H1 (cell line): ENCODE results near the gene R3HDML. TPM values are rescaled to one million over a fixed set of nuclear protein-coding genes. Genes with fewer than 3 reads are reported as not detected.

Experiments
- NANOG ChIP-seq: IDR thresholded peaks from 2 replicates; pipeline ENCODE4 v1.6.1; 2011; ENCODE audit warnings: low read length, low read depth, mild to moderate bottlenecking, inconsistent platforms; ENCODE audit not compliant: insufficient read depth, poor library complexity, severe bottlenecking
- POLR2AphosphoS5 ChIP-seq: IDR thresholded peaks from 2 replicates; pipeline ENCODE4 v1.6.1; 2011; ENCODE audit warnings: low read depth, low read length
- POU5F1 ChIP-seq: IDR thresholded peaks from 2 replicates; pipeline ENCODE4 v1.6.1; 2011; ENCODE audit warnings: low read depth, mild to moderate bottlenecking, low read length, moderate library complexity
- RXRA ChIP-seq: IDR thresholded peaks from 2 replicates; pipeline ENCODE4 v1.6.1; 2011; ENCODE audit warnings: low read depth, mild to moderate bottlenecking, low read length, moderate library complexity; ENCODE audit not compliant: insufficient read depth
- SAP30 ChIP-seq: fragments of 300-600 bp; sonication (generic); IDR thresholded peaks from 2 replicates; pipeline ENCODE4 v1.7.1; 2012; ENCODE audit warnings: low read length, moderate library complexity, mild to moderate bottlenecking, inconsistent platforms; ENCODE audit not compliant: insufficient read depth, insufficient replicate concordance
- TCF12 ChIP-seq: IDR thresholded peaks from 2 replicates; pipeline ENCODE4 v1.6.1; 2011; ENCODE audit warnings: low read depth, mild to moderate bottlenecking, low read length
- polyA plus RNA-seq, 7 experiments: library from polyadenylated mRNA; depleted of rRNA in 3 of 7; stranded (reverse) in 5 of 7; unstranded in 2 of 7; fragments of >200 nt in 5 of 7; fragments of 200-250 nt in 2 of 7; gene quantifications; 1 replicate in 5 of 7; 2 replicates in 1 of 7; 4 replicates in 1 of 7; pipeline versions ENCODE4 v1.2.1 to v1.2.3, GENCODE V29; 2011 to 2013; ENCODE audit warnings: missing spikeins in 2 of 7, mixed read lengths in 2 of 7
- total RNA-seq: library from RNA; stranded (reverse); fragmentation: NEBNext Ultra II Directional; extraction: Animal tissue kit (Norgen Biotek cat#: 25700); gene quantifications from 2 replicates; pipeline ENCODE4 v1.2.1, GENCODE V29; 2021
- TF ChIP-seq, protein P1 (sequence below): fragments of 300-600 bp; sonication (generic); IDR thresholded peaks from 2 replicates; pipeline ENCODE4 v1.7.1; 2012; ENCODE audit warnings: low read length, moderate library complexity, mild to moderate bottlenecking, inconsistent platforms; ENCODE audit not compliant: insufficient replicate concordance
- TF ChIP-seq, protein P2 (sequence below): IDR thresholded peaks from 2 replicates; pipeline ENCODE4 v1.6.1; 2011; ENCODE audit warnings: low read length, improper control_type of control experiment

R3HDML gene
- total and polyA plus RNA-seq, 2 of the 8 experiments (the other 6 are each of a cell fraction or from before 2014, with no cell fraction given) = not detected

DNA sequence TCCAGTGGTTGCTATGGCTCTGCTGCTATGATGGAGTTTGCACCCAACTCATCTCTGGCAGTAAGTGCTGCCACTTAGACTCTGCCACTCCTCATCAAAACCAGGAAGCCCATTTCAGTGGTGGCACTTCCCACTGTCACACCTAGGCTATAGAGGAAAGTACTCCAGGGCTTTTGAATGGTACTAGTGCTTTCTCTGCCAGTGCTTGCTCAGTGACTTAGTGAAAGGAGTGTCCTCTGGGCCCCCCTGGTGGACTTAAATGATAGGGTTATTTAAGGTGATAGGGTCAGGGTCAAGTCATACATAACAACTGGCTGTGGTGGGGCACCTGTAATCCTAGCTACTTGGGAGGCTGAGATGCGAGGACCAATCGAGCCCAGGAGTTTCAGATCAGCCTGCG is 48.6 kb upstream of the R3HDML start (continued):
- TF ChIP-seq, protein P1, sequence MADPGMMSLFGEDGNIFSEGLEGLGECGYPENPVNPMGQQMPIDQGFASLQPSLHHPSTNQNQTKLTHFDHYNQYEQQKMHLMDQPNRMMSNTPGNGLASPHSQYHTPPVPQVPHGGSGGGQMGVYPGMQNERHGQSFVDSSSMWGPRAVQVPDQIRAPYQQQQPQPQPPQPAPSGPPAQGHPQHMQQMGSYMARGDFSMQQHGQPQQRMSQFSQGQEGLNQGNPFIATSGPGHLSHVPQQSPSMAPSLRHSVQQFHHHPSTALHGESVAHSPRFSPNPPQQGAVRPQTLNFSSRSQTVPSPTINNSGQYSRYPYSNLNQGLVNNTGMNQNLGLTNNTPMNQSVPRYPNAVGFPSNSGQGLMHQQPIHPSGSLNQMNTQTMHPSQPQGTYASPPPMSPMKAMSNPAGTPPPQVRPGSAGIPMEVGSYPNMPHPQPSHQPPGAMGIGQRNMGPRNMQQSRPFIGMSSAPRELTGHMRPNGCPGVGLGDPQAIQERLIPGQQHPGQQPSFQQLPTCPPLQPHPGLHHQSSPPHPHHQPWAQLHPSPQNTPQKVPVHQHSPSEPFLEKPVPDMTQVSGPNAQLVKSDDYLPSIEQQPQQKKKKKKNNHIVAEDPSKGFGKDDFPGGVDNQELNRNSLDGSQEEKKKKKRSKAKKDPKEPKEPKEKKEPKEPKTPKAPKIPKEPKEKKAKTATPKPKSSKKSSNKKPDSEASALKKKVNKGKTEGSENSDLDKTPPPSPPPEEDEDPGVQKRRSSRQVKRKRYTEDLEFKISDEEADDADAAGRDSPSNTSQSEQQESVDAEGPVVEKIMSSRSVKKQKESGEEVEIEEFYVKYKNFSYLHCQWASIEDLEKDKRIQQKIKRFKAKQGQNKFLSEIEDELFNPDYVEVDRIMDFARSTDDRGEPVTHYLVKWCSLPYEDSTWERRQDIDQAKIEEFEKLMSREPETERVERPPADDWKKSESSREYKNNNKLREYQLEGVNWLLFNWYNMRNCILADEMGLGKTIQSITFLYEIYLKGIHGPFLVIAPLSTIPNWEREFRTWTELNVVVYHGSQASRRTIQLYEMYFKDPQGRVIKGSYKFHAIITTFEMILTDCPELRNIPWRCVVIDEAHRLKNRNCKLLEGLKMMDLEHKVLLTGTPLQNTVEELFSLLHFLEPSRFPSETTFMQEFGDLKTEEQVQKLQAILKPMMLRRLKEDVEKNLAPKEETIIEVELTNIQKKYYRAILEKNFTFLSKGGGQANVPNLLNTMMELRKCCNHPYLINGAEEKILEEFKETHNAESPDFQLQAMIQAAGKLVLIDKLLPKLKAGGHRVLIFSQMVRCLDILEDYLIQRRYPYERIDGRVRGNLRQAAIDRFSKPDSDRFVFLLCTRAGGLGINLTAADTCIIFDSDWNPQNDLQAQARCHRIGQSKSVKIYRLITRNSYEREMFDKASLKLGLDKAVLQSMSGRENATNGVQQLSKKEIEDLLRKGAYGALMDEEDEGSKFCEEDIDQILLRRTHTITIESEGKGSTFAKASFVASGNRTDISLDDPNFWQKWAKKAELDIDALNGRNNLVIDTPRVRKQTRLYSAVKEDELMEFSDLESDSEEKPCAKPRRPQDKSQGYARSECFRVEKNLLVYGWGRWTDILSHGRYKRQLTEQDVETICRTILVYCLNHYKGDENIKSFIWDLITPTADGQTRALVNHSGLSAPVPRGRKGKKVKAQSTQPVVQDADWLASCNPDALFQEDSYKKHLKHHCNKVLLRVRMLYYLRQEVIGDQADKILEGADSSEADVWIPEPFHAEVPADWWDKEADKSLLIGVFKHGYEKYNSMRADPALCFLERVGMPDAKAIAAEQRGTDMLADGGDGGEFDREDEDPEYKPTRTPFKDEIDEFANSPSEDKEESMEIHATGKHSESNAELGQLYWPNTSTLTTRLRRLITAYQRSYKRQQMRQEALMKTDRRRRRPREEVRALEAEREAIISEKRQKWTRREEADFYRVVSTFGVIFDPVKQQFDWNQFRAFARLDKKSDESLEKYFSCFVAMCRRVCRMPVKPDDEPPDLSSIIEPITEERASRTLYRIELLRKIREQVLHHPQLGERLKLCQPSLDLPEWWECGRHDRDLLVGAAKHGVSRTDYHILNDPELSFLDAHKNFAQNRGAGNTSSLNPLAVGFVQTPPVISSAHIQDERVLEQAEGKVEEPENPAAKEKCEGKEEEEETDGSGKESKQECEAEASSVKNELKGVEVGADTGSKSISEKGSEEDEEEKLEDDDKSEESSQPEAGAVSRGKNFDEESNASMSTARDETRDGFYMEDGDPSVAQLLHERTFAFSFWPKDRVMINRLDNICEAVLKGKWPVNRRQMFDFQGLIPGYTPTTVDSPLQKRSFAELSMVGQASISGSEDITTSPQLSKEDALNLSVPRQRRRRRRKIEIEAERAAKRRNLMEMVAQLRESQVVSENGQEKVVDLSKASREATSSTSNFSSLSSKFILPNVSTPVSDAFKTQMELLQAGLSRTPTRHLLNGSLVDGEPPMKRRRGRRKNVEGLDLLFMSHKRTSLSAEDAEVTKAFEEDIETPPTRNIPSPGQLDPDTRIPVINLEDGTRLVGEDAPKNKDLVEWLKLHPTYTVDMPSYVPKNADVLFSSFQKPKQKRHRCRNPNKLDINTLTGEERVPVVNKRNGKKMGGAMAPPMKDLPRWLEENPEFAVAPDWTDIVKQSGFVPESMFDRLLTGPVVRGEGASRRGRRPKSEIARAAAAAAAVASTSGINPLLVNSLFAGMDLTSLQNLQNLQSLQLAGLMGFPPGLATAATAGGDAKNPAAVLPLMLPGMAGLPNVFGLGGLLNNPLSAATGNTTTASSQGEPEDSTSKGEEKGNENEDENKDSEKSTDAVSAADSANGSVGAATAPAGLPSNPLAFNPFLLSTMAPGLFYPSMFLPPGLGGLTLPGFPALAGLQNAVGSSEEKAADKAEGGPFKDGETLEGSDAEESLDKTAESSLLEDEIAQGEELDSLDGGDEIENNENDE = no peak
- TF ChIP-seq POLR2AphosphoS5 (no peak), POU5F1 (no peak), SAP30 (no peak), RXRA (0 out of 2 replicates have a peak, but pooled peaks have one; percentile 40), NANOG (no peak), TCF12 (no peak)
- TF ChIP-seq, protein P2, sequence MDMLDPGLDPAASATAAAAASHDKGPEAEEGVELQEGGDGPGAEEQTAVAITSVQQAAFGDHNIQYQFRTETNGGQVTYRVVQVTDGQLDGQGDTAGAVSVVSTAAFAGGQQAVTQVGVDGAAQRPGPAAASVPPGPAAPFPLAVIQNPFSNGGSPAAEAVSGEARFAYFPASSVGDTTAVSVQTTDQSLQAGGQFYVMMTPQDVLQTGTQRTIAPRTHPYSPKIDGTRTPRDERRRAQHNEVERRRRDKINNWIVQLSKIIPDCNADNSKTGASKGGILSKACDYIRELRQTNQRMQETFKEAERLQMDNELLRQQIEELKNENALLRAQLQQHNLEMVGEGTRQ = no peak
